ENCODE measurements around the gene MEN1. TPM values are rescaled to one million over a fixed set of nuclear protein-coding genes. Genes with fewer than 3 reads are reported as not detected.

The MEN1 gene
- total RNA-seq, 1 donor from 2014 or later = 29.2 TPM

GRCh38 chr11:64841592-64842365, 31.4 kb upstream of the MEN1 start:
- no peak for DNase-seq (ENCODE audit: extremely low spot score, unreplicated experiment)
- H3K27me3 Mint-ChIP-seq (ENCODE audit: unreplicated experiment) = no peaks in the 10 kb centered on the region
- H3K9me3 Mint-ChIP-seq (ENCODE audit: unreplicated experiment) = no peaks in the 10 kb centered on the region
- no peak overlapping the region for H3K4me3 Mint-ChIP-seq (ENCODE audit: unreplicated experiment)
- peaks cover 16% of the 10 kb centered on the region for H3K4me1 Mint-ChIP-seq (ENCODE audit: unreplicated experiment)
- no peak for TF ChIP-seq CTCF (IDR thresholded peaks at IDR 0.05)
- H3K36me3 Mint-ChIP-seq (ENCODE audit: unreplicated experiment) = no peaks in the 10 kb centered on the region
- no peak overlapping the region for H3K27ac Mint-ChIP-seq (ENCODE audit: unreplicated experiment)

- Mint-ChIP-seq H3K27ac (ENCODE audit: unreplicated experiment) (no peak overlapping the region), H3K4me3 (ENCODE audit: unreplicated experiment) (no peak overlapping the region), H3K36me3 (ENCODE audit: unreplicated experiment) (no peaks in the 10 kb centered on the region), H3K9me3 (ENCODE audit: unreplicated experiment) (no peaks in the 10 kb centered on the region), H3K27me3 (ENCODE audit: unreplicated experiment) (no peaks in the 10 kb centered on the region), H3K4me1 (ENCODE audit: unreplicated experiment) (peaks cover 13% of the 10 kb centered on the region)
- no peak for DNase-seq (ENCODE audit: extremely low spot score, unreplicated experiment)
- TF ChIP-seq CTCF (IDR thresholded peaks at IDR 0.05) = no peak
These were observed 29.8 kb upstream of the MEN1 start for GRCh38 chr11:64839887-64840782.

GRCh38 chr11:64839335-64839734, 29.0 kb upstream of the MEN1 start:
- Mint-ChIP-seq H3K4me1 (ENCODE audit: unreplicated experiment) (peaks cover 12% of the 10 kb centered on the region), H3K27me3 (ENCODE audit: unreplicated experiment) (no peaks in the 10 kb centered on the region), H3K9me3 (ENCODE audit: unreplicated experiment) (no peaks in the 10 kb centered on the region), H3K4me3 (ENCODE audit: unreplicated experiment) (no peak overlapping the region), H3K27ac (ENCODE audit: unreplicated experiment) (no peak overlapping the region), H3K36me3 (ENCODE audit: unreplicated experiment) (no peaks in the 10 kb centered on the region)
- no peak for TF ChIP-seq CTCF (IDR thresholded peaks at IDR 0.05)
- no peak for DNase-seq (ENCODE audit: extremely low spot score, unreplicated experiment)

- H3K27me3 Mint-ChIP-seq (ENCODE audit: unreplicated experiment) = no peaks in the 10 kb centered on the region
- H3K4me1 Mint-ChIP-seq (ENCODE audit: unreplicated experiment) = peaks cover 9% of the 10 kb centered on the region
- no peak overlapping the region for H3K4me3 Mint-ChIP-seq (ENCODE audit: unreplicated experiment)
- H3K36me3 Mint-ChIP-seq (ENCODE audit: unreplicated experiment) = no peaks in the 10 kb centered on the region
- DNase-seq (ENCODE audit: extremely low spot score, unreplicated experiment) = no peak
- TF ChIP-seq CTCF (IDR thresholded peaks at IDR 0.05) = no peak
- H3K9me3 Mint-ChIP-seq (ENCODE audit: unreplicated experiment) = no peaks in the 10 kb centered on the region
- H3K27ac Mint-ChIP-seq (ENCODE audit: unreplicated experiment) = no peak overlapping the region
These were observed 28.4 kb upstream of the MEN1 start for GRCh38 chr11:64838600-64839334.

Data from osteocyte (in vitro differentiated cells).